ENCODE measurements around the gene DGUOK.

- TF ChIP-seq POLR2A (IDR thresholded peaks at IDR 0.05; ENCODE audit: low read length) (no peak), GATA1 (IDR thresholded peaks at IDR 0.05; ENCODE audit: low read depth, low read length) (no peak)
These were observed 5.1 kb downstream of the DGUOK start for GRCh38 chr2:73931531-73932500.
